GM12801 (cell line): ENCODE measurements around the gene ASGR1.

ENCODE experiments used
- CTCF ChIP-seq: IDR thresholded peaks from one replicate; pipeline ENCODE4 v1.5.1; 2011; ENCODE audit warnings: control low read depth; ENCODE audit not compliant: insufficient read length; ENCODE audit errors: extremely low read depth

The ASGR1 gene

GRCh38 chr17:7205561-7205960 lies 26.4 kb upstream of the ASGR1 start:
- TF ChIP-seq CTCF, result no peak

- no peak for TF ChIP-seq CTCF
These were observed 25.8 kb upstream of the ASGR1 start for GRCh38 chr17:7204828-7205461.

GRCh38 chr17:7204336-7204735 lies 25.2 kb upstream of the ASGR1 start:
- no peak for TF ChIP-seq CTCF

GRCh38 chr17:7203391-7203790 lies 24.2 kb upstream of the ASGR1 start:
- no peak for TF ChIP-seq CTCF

- no peak for TF ChIP-seq CTCF
These were observed 17.7 kb upstream of the ASGR1 start for GRCh38 chr17:7196651-7197401.

GRCh38 chr17:7195971-7196370 lies 16.8 kb upstream of the ASGR1 start:
- no peak for TF ChIP-seq CTCF

- TF ChIP-seq CTCF, result no peak
These were observed 13.2 kb upstream of the ASGR1 start for GRCh38 chr17:7192271-7192937.
